Testis (tissue), 3 donors: ENCODE data around the gene PGA5. TPM values are rescaled to one million over a fixed set of nuclear protein-coding genes. Genes with fewer than 3 reads are reported as not detected.
A peak's percentile ranks its signal among the peaks of the same experiment; 100 is the strongest.

Experiments used
- DNase-seq: peaks from one replicate; pipeline ENCODE4 v3.0.0-alpha.2; 2019
- H3K27ac ChIP-seq, 2 donors: fragments of 200-600 bp; sonication (generic); one replicate each; pipeline ENCODE4 v1.5.1; 2019
- H3K27me3 ChIP-seq: fragments of 200-600 bp; sonication (generic); one replicate; pipeline ENCODE4 v1.5.1; 2019
- H3K36me3 ChIP-seq: fragments of 200-600 bp; sonication (generic); one replicate; pipeline ENCODE4 v1.5.1; 2017; ENCODE audit warnings: low read depth; ENCODE audit errors: missing control alignments
- H3K4me1 ChIP-seq: fragments of 200-600 bp; sonication (generic); one replicate; pipeline ENCODE4 v1.5.1; 2019
- H3K4me3 ChIP-seq, 2 donors: fragments of 200-600 bp; sonication (generic); one replicate each; pipeline ENCODE4 v1.5.1; 2017 to 2019
- H3K9me3 ChIP-seq: fragments of 200-600 bp; sonication (generic); one replicate; pipeline ENCODE4 v1.5.1; 2017
- POLR2A ChIP-seq: fragments of 450-650 bp; IDR thresholded peaks from one replicate; pipeline ENCODE4 v1.6.1; 2017; ENCODE audit warnings: antibody characterized with exemption, mild to moderate bottlenecking, moderate library complexity
- WGBS, 2 donors: methylation state at CpG; one replicate each; pipeline ENCODE4 v1.1.5; 2018; 5-methylcytosine and 5-hydroxymethylcytosine counted together
- intact Hi-C: fragments of 100-400 bp; cut with DNase I; formaldehyde crosslinking; loops from one replicate; pipeline ENCODE4 v1.15.1; 2023; ENCODE audit warnings: low total_unique reads
- polyA plus RNA-seq: library from polyadenylated mRNA; stranded (reverse); fragments of 350-450 nt; fragmentation: Illumina TruSeq; extraction: RNeasy Lipid Tissue Mini Kit (QIAGEN cat#74804); gene quantifications from one replicate; pipeline ENCODE4 v1.2.3, GENCODE V29; 2014; ENCODE audit warnings: low read depth, low replicate concordance; ENCODE audit not compliant: insufficient read depth
- total RNA-seq, 2 donors: library from RNA; depleted of rRNA; stranded (reverse); fragments of >200 nt; gene quantifications; one replicate each; pipeline ENCODE4 v1.2.3, GENCODE V29; 2016
- TF ChIP-seq, protein P1 (sequence below), 3 experiments: fragments of 450-650 bp in 2 of 3; fragments of 200-600 bp in 1 of 3; sonication (generic) in 1 of 3; IDR thresholded peaks; one replicate each; pipeline ENCODE4 v1.5.1; 2016 to 2019; ENCODE audit warnings: antibody characterized with exemption in 3 of 3, mild to moderate bottlenecking in 2 of 3, moderate library complexity in 1 of 3

The PGA5 gene
- total and polyA plus RNA-seq, 3 donors from 2014 or later, result 0.39 to 1.5 (median 0.43) TPM

DNA sequence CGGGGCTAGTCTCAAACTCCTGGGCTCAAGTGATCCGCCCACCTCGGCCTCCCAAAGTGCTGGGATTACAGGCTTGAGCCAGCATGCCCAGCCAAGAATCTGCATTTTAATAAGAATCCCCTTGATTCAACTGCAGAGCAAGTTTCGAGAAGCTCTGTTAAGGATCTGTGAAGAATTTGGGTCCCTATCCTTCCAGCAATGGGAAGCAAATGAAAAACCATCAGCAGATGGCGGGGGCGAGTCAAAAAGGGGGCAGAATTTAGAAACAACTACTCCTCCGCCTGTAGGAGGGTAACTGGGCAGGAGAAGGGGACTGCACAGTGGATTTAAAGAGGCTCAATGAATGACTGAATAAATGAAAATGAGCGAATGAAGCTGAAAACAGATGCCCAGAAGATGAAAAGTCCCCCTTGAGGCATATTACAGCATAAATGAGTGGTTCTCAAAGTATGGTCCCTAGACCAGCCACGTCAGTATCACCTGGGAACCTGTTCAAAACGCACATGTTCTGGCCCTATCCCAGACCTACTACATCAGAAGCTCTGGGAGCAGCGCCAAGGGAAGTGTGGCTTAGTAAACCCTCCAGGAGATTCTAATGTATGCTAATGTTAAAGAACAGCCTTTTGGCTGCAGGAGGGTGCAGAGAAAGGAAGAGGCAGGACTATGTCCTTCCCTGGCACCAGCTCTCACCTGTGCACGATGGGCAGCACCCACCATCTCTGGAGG is 39.1 kb downstream of the PGA5 start:
- intact Hi-C loops, result no loop called here

DNA sequence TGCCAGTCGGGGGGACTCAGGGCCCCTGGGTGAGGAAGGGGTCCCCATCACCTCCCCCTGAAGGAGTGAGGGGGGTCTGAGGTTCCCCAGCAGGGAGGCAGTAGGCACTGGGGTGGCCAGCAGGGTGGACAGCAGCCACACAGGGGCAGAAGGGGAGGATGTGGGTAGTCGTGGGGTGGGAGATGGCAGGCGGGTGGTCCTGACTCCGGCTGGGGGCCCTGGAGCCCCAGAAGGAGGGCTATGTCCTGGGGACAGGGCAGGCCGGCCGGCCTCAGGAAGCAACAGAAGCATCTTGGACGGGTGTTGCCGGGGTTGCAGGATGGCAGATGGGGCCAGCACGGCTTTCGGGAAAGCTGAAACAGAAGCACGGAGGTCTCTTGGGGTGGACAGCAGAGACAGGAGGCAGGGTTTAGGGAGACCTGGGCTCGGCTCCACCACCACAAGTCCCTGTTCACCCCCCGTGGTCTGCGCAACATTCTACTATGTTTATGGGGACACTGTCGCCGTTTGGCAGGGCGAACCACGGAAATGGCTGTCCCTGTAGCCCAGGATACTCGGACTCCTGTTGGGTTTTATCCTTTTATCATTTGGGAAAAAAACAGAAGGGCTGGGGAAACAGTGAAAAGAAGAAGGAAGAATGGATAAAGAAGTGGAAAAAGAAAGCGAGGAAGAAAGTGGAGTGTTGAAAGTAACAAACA is 40.1 kb downstream of the PGA5 start:
- 56 to 66% methylated on average over 19 to 20 of the region's 20 CpGs for WGBS, 2 donors
- TF ChIP-seq POLR2A, result no peak
- TF ChIP-seq, protein P1, sequence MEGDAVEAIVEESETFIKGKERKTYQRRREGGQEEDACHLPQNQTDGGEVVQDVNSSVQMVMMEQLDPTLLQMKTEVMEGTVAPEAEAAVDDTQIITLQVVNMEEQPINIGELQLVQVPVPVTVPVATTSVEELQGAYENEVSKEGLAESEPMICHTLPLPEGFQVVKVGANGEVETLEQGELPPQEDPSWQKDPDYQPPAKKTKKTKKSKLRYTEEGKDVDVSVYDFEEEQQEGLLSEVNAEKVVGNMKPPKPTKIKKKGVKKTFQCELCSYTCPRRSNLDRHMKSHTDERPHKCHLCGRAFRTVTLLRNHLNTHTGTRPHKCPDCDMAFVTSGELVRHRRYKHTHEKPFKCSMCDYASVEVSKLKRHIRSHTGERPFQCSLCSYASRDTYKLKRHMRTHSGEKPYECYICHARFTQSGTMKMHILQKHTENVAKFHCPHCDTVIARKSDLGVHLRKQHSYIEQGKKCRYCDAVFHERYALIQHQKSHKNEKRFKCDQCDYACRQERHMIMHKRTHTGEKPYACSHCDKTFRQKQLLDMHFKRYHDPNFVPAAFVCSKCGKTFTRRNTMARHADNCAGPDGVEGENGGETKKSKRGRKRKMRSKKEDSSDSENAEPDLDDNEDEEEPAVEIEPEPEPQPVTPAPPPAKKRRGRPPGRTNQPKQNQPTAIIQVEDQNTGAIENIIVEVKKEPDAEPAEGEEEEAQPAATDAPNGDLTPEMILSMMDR (IDR thresholded peaks at IDR 0.05), result no peak
- Histone ChIP-seq H3K27ac (no peak overlapping the region), H3K4me1 (no peaks in the 10 kb centered on the region), H3K9me3 (no peaks in the 10 kb centered on the region), H3K4me3 (peak overlapping the region in 1 of 2 donors; percentile 39), H3K27me3 (no peaks in the 10 kb centered on the region), H3K36me3 (no peaks in the 10 kb centered on the region)
- no peak for DNase-seq
- intact Hi-C loops, result no loop called here

More for the DNA sequence above, 39.1 kb downstream of the PGA5 start:
- no peaks in the 10 kb centered on the region for H3K27me3 ChIP-seq
- no peaks in the 10 kb centered on the region for H3K9me3 ChIP-seq
- 84 to 89% methylated on average over 11 to 12 of the region's 12 CpGs for WGBS, 2 donors
- no peaks in the 10 kb centered on the region for H3K4me1 ChIP-seq
- H3K4me3 ChIP-seq, result no peak overlapping the region
- TF ChIP-seq, protein P1 (IDR thresholded peaks at IDR 0.05), result no peak
- TF ChIP-seq POLR2A, result no peak
- no peak overlapping the region for H3K27ac ChIP-seq
- H3K36me3 ChIP-seq, result no peaks in the 10 kb centered on the region
- no peak for DNase-seq

DNA sequence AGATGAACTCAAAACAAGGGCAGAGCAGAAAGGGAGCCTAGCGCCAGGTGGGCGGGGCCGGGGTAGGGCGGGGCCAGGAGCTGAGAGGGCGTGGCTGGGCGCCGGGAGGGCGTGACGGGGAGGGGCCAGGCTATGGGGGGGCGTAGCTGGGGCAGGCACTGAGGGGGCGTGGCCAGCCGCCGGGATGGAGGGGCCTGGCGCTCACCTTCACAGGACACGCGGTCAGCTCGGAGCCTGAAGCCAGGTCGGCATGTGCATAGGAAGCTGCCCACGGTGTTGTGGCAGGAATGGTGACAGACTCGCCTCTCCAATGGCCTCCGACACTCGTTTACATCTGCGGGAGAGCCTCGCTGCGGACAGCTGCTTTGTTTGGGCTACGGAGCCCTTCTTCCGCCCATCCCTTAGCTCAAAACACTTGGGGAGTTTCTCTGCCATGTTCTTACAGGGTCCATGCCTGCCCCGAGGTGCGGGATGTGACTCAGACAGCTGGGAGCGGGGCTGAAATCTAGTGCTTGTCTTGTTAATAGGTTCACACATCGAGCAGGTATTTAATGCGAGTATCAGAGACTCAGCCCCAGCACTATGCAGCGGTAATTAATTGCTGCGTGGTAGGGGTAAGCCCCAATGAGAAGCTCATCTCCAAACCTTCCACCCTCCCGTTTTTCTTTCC is 40.7 kb downstream of the PGA5 start:
- WGBS, 2 donors, result 41 to 44% methylated on average over 33 to 35 of the region's 35 CpGs
- no peak for TF ChIP-seq POLR2A
- TF ChIP-seq, protein P1 (IDR thresholded peaks at IDR 0.05), result no peak
- intact Hi-C loops, result no loop called here
- H3K4me1 ChIP-seq, result no peaks in the 10 kb centered on the region
- DNase-seq, result peak; percentile 82
- H3K9me3 ChIP-seq, result no peaks in the 10 kb centered on the region
- H3K27ac ChIP-seq, result no peak overlapping the region
- H3K27me3 ChIP-seq, result no peaks in the 10 kb centered on the region
- no peaks in the 10 kb centered on the region for H3K36me3 ChIP-seq
- H3K4me3 ChIP-seq, result peak overlapping the region; percentile 18 to 39

DNA sequence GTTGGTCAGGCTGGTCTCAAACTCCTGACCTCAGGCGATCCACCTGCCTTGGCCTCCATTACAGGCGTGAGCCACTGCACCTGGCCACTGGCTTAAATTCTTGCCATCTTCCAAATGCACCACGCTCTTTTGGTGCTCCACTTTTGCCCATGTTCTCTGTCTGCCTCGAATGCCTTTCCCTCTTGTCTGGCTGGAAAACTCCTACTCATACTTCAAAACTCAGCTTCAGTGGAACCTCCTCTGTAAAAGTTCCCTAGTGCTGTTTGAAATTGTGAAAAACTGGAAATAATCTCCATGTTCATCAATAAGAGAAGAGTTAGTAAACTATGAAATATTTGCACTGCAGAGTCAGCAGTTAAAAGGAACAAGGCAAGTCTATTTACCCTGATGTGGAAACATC is 42.6 kb downstream of the PGA5 start:
- DNase-seq, result no peak
- Histone ChIP-seq H3K4me3 (no peak overlapping the region), H3K4me1 (no peaks in the 10 kb centered on the region), H3K36me3 (no peaks in the 10 kb centered on the region), H3K27me3 (no peaks in the 10 kb centered on the region), H3K9me3 (no peaks in the 10 kb centered on the region), H3K27ac (no peak overlapping the region)
- TF ChIP-seq, protein P1 (IDR thresholded peaks at IDR 0.05), result no peak
- no peak for TF ChIP-seq POLR2A
- 90 to 92% methylated on average over 4 of the region's 4 CpGs for WGBS, 2 donors
- intact Hi-C loops, result no loop called here
